Measurements from ENCODE around the gene BNIPL. TPM values are rescaled to one million over a fixed set of nuclear protein-coding genes. Genes with fewer than 3 reads are reported as not detected.
A peak's percentile ranks its signal among the peaks of the same experiment; 100 is the strongest.

The BNIPL gene
- total RNA-seq, 3 donors from 2014 or later: 0.22 to 0.53 (median 0.28) TPM

GRCh38 chr1:151005729-151006319 is 30.6 kb upstream of the BNIPL start:
- ATAC-seq: no peak

GRCh38 chr1:151006327-151007052 is 29.9 kb upstream of the BNIPL start, which contains the start of gene MINDY1:
MINDY1 (minus strand) TSS chr1:151006902; CDS start chr1:151002617, 4,285 bp downstream.
- Mint-ChIP-seq H3K4me3 (peak within 1 kb of the TSS; percentile 98), H3K27me3 (ENCODE audit: low read depth) (no peaks in the 10 kb centered on the region), H3K9me3 (no peaks in the 10 kb centered on the region), H3K36me3 (ENCODE audit: insufficient read depth) (peaks cover 7% of the 10 kb centered on the region), H3K4me1 (ENCODE audit: low read depth) (peaks cover 85% of the 10 kb centered on the region)
- ATAC-seq (peak; percentile 18 to 39), DNase-seq (no peak)

More at GRCh38 chr1:151005729-151006319, 30.6 kb upstream of the BNIPL start:
- H3K9me3 Mint-ChIP-seq: no peaks in the 10 kb centered on the region
- H3K36me3 Mint-ChIP-seq (ENCODE audit: insufficient read depth): peaks cover 12% of the 10 kb centered on the region
- no peaks in the 10 kb centered on the region for H3K27me3 Mint-ChIP-seq (ENCODE audit: low read depth)
- H3K4me3 Mint-ChIP-seq: peak overlapping the region; percentile 98
- no peak for DNase-seq
- H3K4me1 Mint-ChIP-seq (ENCODE audit: low read depth): peaks cover 85% of the 10 kb centered on the region

- H3K27me3 Mint-ChIP-seq (ENCODE audit: low read depth): no peaks in the 10 kb centered on the region
- H3K36me3 Mint-ChIP-seq (ENCODE audit: insufficient read depth): peaks cover 3% of the 10 kb centered on the region
- DNase-seq: no peak
- no peak for ATAC-seq
- peak overlapping the region; percentile 98 for H3K4me3 Mint-ChIP-seq
- H3K9me3 Mint-ChIP-seq: no peaks in the 10 kb centered on the region
- peaks cover 78% of the 10 kb centered on the region for H3K4me1 Mint-ChIP-seq (ENCODE audit: low read depth)
Measured at GRCh38 chr1:151007853-151008243, 28.5 kb upstream of the BNIPL start.

- Mint-ChIP-seq H3K36me3 (ENCODE audit: insufficient read depth) (peaks cover 3% of the 10 kb centered on the region), H3K4me3 (peak within 1 kb of the TSS; percentile 98), H3K27me3 (ENCODE audit: low read depth) (no peaks in the 10 kb centered on the region), H3K4me1 (ENCODE audit: low read depth) (peaks cover 78% of the 10 kb centered on the region), H3K9me3 (no peaks in the 10 kb centered on the region)
- DNase-seq: peak; percentile 95
- ATAC-seq: peak; percentile 90 to 92
Measured at GRCh38 chr1:151008244-151009205, 27.9 kb upstream of the BNIPL start, which contains the start of gene PRUNE1. PRUNE1 (plus strand) TSS chr1:151008449; CDS start chr1:151008633, 184 bp downstream.

- peak overlapping the region; percentile 98 for H3K4me3 Mint-ChIP-seq
- H3K27me3 Mint-ChIP-seq (ENCODE audit: low read depth): no peaks in the 10 kb centered on the region
- DNase-seq (no peak), ATAC-seq (no peak)
- peaks cover 72% of the 10 kb centered on the region for H3K4me1 Mint-ChIP-seq (ENCODE audit: low read depth)
- H3K36me3 Mint-ChIP-seq (ENCODE audit: insufficient read depth): peaks cover 3% of the 10 kb centered on the region
- no peaks in the 10 kb centered on the region for H3K9me3 Mint-ChIP-seq
Measured at GRCh38 chr1:151009206-151009587, 27.2 kb upstream of the BNIPL start.

GRCh38 chr1:151009674-151010345 is 26.6 kb upstream of the BNIPL start:
- ATAC-seq (no peak), DNase-seq (no peak)
- H3K36me3 Mint-ChIP-seq (ENCODE audit: insufficient read depth): peaks cover 3% of the 10 kb centered on the region
- peak overlapping the region; percentile 98 for H3K4me3 Mint-ChIP-seq
- no peaks in the 10 kb centered on the region for H3K27me3 Mint-ChIP-seq (ENCODE audit: low read depth)
- H3K9me3 Mint-ChIP-seq: no peaks in the 10 kb centered on the region
- H3K4me1 Mint-ChIP-seq (ENCODE audit: low read depth): peaks cover 69% of the 10 kb centered on the region

- Mint-ChIP-seq H3K27me3 (ENCODE audit: low read depth) (no peaks in the 10 kb centered on the region), H3K4me1 (ENCODE audit: low read depth) (peaks cover 65% of the 10 kb centered on the region), H3K9me3 (no peaks in the 10 kb centered on the region), H3K36me3 (ENCODE audit: insufficient read depth) (peaks cover 3% of the 10 kb centered on the region), H3K4me3 (peak overlapping the region; percentile 19)
- no peak for DNase-seq
- no peak for ATAC-seq
Measured at GRCh38 chr1:151010346-151010726, 26.1 kb upstream of the BNIPL start.

GRCh38 chr1:151011154-151011850 is 25.1 kb upstream of the BNIPL start:
- H3K9me3 Mint-ChIP-seq: no peaks in the 10 kb centered on the region
- no peak for ATAC-seq
- H3K4me1 Mint-ChIP-seq (ENCODE audit: low read depth): peaks cover 55% of the 10 kb centered on the region
- H3K36me3 Mint-ChIP-seq (ENCODE audit: insufficient read depth): peaks cover 3% of the 10 kb centered on the region
- no peak overlapping the region for H3K4me3 Mint-ChIP-seq
- no peaks in the 10 kb centered on the region for H3K27me3 Mint-ChIP-seq (ENCODE audit: low read depth)
- DNase-seq: no peak

GRCh38 chr1:151012684-151013471 is 23.5 kb upstream of the BNIPL start:
- Mint-ChIP-seq H3K4me1 (ENCODE audit: low read depth) (peaks cover 40% of the 10 kb centered on the region), H3K4me3 (no peak overlapping the region), H3K9me3 (no peaks in the 10 kb centered on the region), H3K36me3 (ENCODE audit: insufficient read depth) (peaks cover 3% of the 10 kb centered on the region), H3K27me3 (ENCODE audit: low read depth) (no peaks in the 10 kb centered on the region)
- ATAC-seq: no peak
- DNase-seq: no peak

GRCh38 chr1:151013518-151013917 is 22.9 kb upstream of the BNIPL start:
- Mint-ChIP-seq H3K27me3 (ENCODE audit: low read depth) (no peaks in the 10 kb centered on the region), H3K4me1 (ENCODE audit: low read depth) (peaks cover 35% of the 10 kb centered on the region), H3K4me3 (no peak overlapping the region), H3K36me3 (ENCODE audit: insufficient read depth) (peaks cover 9% of the 10 kb centered on the region), H3K9me3 (no peaks in the 10 kb centered on the region)
- no peak for DNase-seq
- ATAC-seq: no peak

GRCh38 chr1:151024540-151025146 is 11.7 kb upstream of the BNIPL start:
- H3K36me3 Mint-ChIP-seq (ENCODE audit: insufficient read depth): peaks cover 24% of the 10 kb centered on the region
- no peaks in the 10 kb centered on the region for H3K9me3 Mint-ChIP-seq
- peak; percentile 100 for ATAC-seq
- no peak overlapping the region for H3K4me3 Mint-ChIP-seq
- H3K27me3 Mint-ChIP-seq (ENCODE audit: low read depth): no peaks in the 10 kb centered on the region
- peaks cover 5% of the 10 kb centered on the region for H3K4me1 Mint-ChIP-seq (ENCODE audit: low read depth)
- DNase-seq: peak; percentile 87

GRCh38 chr1:151026460-151026859 is 9.9 kb upstream of the BNIPL start:
- Mint-ChIP-seq H3K4me1 (ENCODE audit: low read depth) (peaks cover 5% of the 10 kb centered on the region), H3K27me3 (ENCODE audit: low read depth) (no peaks in the 10 kb centered on the region), H3K36me3 (ENCODE audit: insufficient read depth) (peaks cover 30% of the 10 kb centered on the region), H3K4me3 (no peak overlapping the region), H3K9me3 (no peaks in the 10 kb centered on the region)
- DNase-seq (no peak), ATAC-seq (no peak)
